B cell (primary cell): ENCODE measurements around the gene DNAJC7. TPM values are rescaled to one million over a fixed set of nuclear protein-coding genes. Genes with fewer than 3 reads are reported as not detected.

Experiments
- ATAC-seq: fragments of 200-7000 bp; cut with Tn5 transposase; one replicate; pipeline ENCODE4 v1.10.0; 2021; ENCODE audit warnings: low read depth, mild to moderate bottlenecking, moderate number of reproducible peaks, moderate library complexity
- CTCF ChIA-PET: fragments of 350-600 bp; sonication (Branson Sonifier 250); formaldehyde crosslinking; loops from one replicate; lab custom pipeline; 2021; ENCODE audit warnings: antibody characterized with exemption, inconsistent platforms; lab: Charles Lee
- POLR2A ChIA-PET: fragments of 350-600 bp; sonication (Branson Sonifier 250); formaldehyde crosslinking; loops from one replicate; lab custom pipeline; 2021; ENCODE audit warnings: antibody characterized with exemption; lab: Charles Lee
- DNase-seq: peaks from one replicate; pipeline ENCODE4 v3.0.0; 2013
- H2AFZ ChIP-seq: 2 replicates; pipeline ENCODE4 v1.6.1; 2012; ENCODE audit warnings: mild to moderate bottlenecking, low read depth, low read length; ENCODE audit not compliant: insufficient read depth, poor library complexity, severe bottlenecking
- H3K27ac ChIP-seq, 2 donors: 1 replicate in 1 of 2; 2 replicates in 1 of 2; pipeline ENCODE4 v1.5.1; 2012 to 2013; ENCODE audit warnings: low read length in 2 of 2, mild to moderate bottlenecking in 2 of 2, moderate library complexity in 1 of 2
- H3K27me3 ChIP-seq, 4 experiments: fragments of 200-600 bp in 1 of 4; sonication (generic) in 1 of 4; replicated peaks in 1 of 4; 1 replicate in 2 of 4; 2 replicates in 2 of 4; pipeline versions ENCODE4 v1.6.1 to v1.7.0; 2013 to 2016; ENCODE audit warnings: low read length in 3 of 4, mild to moderate bottlenecking in 2 of 4, mixed read lengths in 1 of 4, moderate library complexity in 1 of 4; ENCODE audit not compliant: insufficient read depth in 4 of 4, control insufficient read depth in 3 of 4; ENCODE audit errors: control extremely low read depth in 1 of 4
- H3K36me3 ChIP-seq, 2 experiments: replicated peaks in 1 of 2; 1 replicate in 1 of 2; 2 replicates in 1 of 2; pipeline versions ENCODE4 v1.6.1 to v1.7.1; 2013; ENCODE audit warnings: low read length in 1 of 2; ENCODE audit not compliant: insufficient read depth in 2 of 2, control insufficient read depth in 1 of 2; ENCODE audit errors: control extremely low read depth in 1 of 2, extremely low read depth in 1 of 2
- H3K4me1 ChIP-seq, 2 donors: fragments of 200-600 bp in 1 of 2; sonication (generic) in 1 of 2; 1 replicate in 1 of 2; 2 replicates in 1 of 2; pipeline versions ENCODE4 v1.5.1 to v1.6.1; 2013 to 2017; ENCODE audit warnings: low read length in 2 of 2; ENCODE audit not compliant: control insufficient read depth in 2 of 2, insufficient read depth in 2 of 2
- H3K4me2 ChIP-seq: replicated peaks from 2 replicates; pipeline ENCODE3; 2012; ENCODE audit warnings: mild to moderate bottlenecking, low read depth, low read length; ENCODE audit not compliant: poor library complexity, severe bottlenecking
- H3K4me3 ChIP-seq, 5 experiments: fragments of 200-600 bp in 1 of 5; sonication (generic) in 1 of 5; 1 replicate in 3 of 5; 2 replicates in 2 of 5; pipeline versions ENCODE4 v1.5.1 to v1.7.0; 2011 to 2016; ENCODE audit warnings: low read length in 4 of 5, mild to moderate bottlenecking in 4 of 5, low read depth in 2 of 5, control low read depth in 1 of 5, moderate library complexity in 1 of 5; ENCODE audit not compliant: insufficient read depth in 1 of 5; ENCODE audit errors: control extremely low read depth in 1 of 5, extremely low read depth in 1 of 5
- H3K79me2 ChIP-seq: fragments of 200-600 bp; sonication (generic); one replicate; pipeline ENCODE4 v1.6.0; 2016; ENCODE audit warnings: low read length; ENCODE audit not compliant: control insufficient read depth, insufficient read depth
- H3K9ac ChIP-seq: fragments of 200-600 bp; sonication (generic); 2 replicates; pipeline ENCODE4 v1.6.1; 2017; ENCODE audit warnings: mild to moderate bottlenecking, low read length, moderate library complexity
- H3K9me3 ChIP-seq, 3 donors: one replicate each; pipeline versions ENCODE4 v1.6.1 to v1.7.1; 2013; ENCODE audit warnings: low read length in 2 of 3; ENCODE audit not compliant: control insufficient read depth in 2 of 3, insufficient read depth in 1 of 3; ENCODE audit errors: control extremely low read depth in 1 of 3
- H4K20me1 ChIP-seq: 2 replicates; pipeline ENCODE4 v1.6.0; 2012; ENCODE audit warnings: mild to moderate bottlenecking, low read length; ENCODE audit not compliant: insufficient read depth, control insufficient read depth, poor library complexity, severe bottlenecking
- H3K27ac Mint-ChIP-seq: one replicate; pipeline ENCODE4 v1.8.0; 2021; ENCODE audit warnings: mixed read lengths
- H3K27me3 Mint-ChIP-seq: one replicate; pipeline ENCODE4 v1.8.0; 2021; ENCODE audit warnings: mixed read lengths
- H3K4me1 Mint-ChIP-seq: one replicate; pipeline ENCODE4 v1.8.0; 2021; ENCODE audit warnings: mixed read lengths
- H3K4me3 Mint-ChIP-seq: one replicate; pipeline ENCODE4 v1.8.0; 2021; ENCODE audit warnings: mixed read lengths
- H3K9me3 Mint-ChIP-seq: one replicate; pipeline ENCODE4 v1.8.0; 2022; ENCODE audit warnings: mixed read lengths; ENCODE audit not compliant: insufficient read depth
- EZH2 ChIP-seq: IDR thresholded peaks from 2 replicates; pipeline ENCODE4 v1.6.1; 2012; ENCODE audit warnings: borderline replicate concordance, low read depth, mild to moderate bottlenecking, moderate library complexity, low read length; ENCODE audit not compliant: insufficient read depth, poor library complexity, severe bottlenecking
- WGBS: methylation state at CpG from one replicate; pipeline ENCODE4 v1.1.5; 2013; ENCODE audit warnings: missing lambda C conversion rate; ENCODE audit not compliant: insufficient coverage; 5-methylcytosine and 5-hydroxymethylcytosine counted together
- intact Hi-C: fragments of 100-400 bp; cut with micrococcal nuclease; formaldehyde crosslinking; loops from one replicate; pipeline ENCODE4 v1.10.0; 2022
- polyA plus RNA-seq: library from polyadenylated mRNA; depleted of rRNA; stranded (reverse); fragments of >200 nt; gene quantifications from 2 replicates; pipeline ENCODE4 v1.2.3, GENCODE V29; 2012
- total RNA-seq, 2 donors: library from RNA; stranded (reverse); fragments of 120-200 nt in 1 of 2; gene quantifications; 1 replicate in 1 of 2; 2 replicates in 1 of 2; pipeline versions ENCODE4 v1.2.3 to v1.2.4, GENCODE V29; 2013 to 2022
- TF ChIP-seq, protein P1 (sequence below): fragments of 200-600 bp; IDR thresholded peaks from one replicate; pipeline ENCODE4 v1.8.0; 2022; ENCODE audit warnings: antibody characterized with exemption, mild to moderate bottlenecking

The DNAJC7 gene
- total and polyA plus RNA-seq, 2 donors (not counting 1 experiment from before 2014, with no cell fraction given): 22.0 to 152 TPM

DNA sequence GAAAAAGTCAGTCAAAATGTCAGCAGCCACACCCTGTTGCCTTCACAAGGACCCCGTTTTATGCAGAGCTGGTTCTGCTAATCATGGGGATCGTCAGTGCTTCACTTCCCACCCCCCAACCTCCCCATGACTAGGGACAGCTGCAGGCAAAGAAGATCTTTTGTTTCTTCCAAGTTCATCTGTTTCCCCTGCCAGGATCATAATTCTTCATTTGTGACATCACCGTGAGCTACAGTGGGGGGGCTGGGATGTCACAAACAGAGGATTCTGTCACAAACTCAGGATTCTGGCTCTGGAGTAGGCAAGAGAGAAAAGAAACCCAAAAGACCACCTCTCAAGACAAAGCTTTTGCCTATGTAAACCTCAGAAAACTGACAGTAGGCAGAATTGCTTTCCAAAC, 24.7 kb downstream of the DNAJC7 start:
- Histone ChIP-seq H3K4me2 (no peak overlapping the region), H3K4me1 (peaks cover 20 to 27% of the 10 kb centered on the region in 2 donors), H3K36me3 (peaks cover 24 to 62% of the 10 kb centered on the region in 2 experiments), H3K9ac (no peak overlapping the region), H4K20me1 (no peaks in the 10 kb centered on the region), H3K9me3 (no peaks in the 10 kb centered on the region), H3K4me3 (no peak overlapping the region), H3K79me2 (peaks cover 20% of the 10 kb centered on the region), H3K27ac (no peak overlapping the region), H3K27me3 (no peaks in the 10 kb centered on the region), H2AFZ (no peak overlapping the region)
- ChIA-PET POLR2A (interaction anchor here (0.7 kb wide), 1 partner anchor 12 kb away, joined by 3 read pairs; no protein-coding TSS in a partner anchor), CTCF (no interaction called here)
- Mint-ChIP-seq H3K4me1 (peaks cover 22% of the 10 kb centered on the region), H3K27me3 (no peaks in the 10 kb centered on the region), H3K27ac (no peak overlapping the region), H3K9me3 (no peaks in the 10 kb centered on the region), H3K4me3 (no peak overlapping the region)
- DNase-seq (no peak), ATAC-seq (no peak)
- WGBS: 100% methylated on average over 2 of the region's 3 CpGs
- intact Hi-C loops: no loop called here
- no peak for TF ChIP-seq EZH2
- TF ChIP-seq, protein P1, sequence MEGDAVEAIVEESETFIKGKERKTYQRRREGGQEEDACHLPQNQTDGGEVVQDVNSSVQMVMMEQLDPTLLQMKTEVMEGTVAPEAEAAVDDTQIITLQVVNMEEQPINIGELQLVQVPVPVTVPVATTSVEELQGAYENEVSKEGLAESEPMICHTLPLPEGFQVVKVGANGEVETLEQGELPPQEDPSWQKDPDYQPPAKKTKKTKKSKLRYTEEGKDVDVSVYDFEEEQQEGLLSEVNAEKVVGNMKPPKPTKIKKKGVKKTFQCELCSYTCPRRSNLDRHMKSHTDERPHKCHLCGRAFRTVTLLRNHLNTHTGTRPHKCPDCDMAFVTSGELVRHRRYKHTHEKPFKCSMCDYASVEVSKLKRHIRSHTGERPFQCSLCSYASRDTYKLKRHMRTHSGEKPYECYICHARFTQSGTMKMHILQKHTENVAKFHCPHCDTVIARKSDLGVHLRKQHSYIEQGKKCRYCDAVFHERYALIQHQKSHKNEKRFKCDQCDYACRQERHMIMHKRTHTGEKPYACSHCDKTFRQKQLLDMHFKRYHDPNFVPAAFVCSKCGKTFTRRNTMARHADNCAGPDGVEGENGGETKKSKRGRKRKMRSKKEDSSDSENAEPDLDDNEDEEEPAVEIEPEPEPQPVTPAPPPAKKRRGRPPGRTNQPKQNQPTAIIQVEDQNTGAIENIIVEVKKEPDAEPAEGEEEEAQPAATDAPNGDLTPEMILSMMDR: no peak

DNA sequence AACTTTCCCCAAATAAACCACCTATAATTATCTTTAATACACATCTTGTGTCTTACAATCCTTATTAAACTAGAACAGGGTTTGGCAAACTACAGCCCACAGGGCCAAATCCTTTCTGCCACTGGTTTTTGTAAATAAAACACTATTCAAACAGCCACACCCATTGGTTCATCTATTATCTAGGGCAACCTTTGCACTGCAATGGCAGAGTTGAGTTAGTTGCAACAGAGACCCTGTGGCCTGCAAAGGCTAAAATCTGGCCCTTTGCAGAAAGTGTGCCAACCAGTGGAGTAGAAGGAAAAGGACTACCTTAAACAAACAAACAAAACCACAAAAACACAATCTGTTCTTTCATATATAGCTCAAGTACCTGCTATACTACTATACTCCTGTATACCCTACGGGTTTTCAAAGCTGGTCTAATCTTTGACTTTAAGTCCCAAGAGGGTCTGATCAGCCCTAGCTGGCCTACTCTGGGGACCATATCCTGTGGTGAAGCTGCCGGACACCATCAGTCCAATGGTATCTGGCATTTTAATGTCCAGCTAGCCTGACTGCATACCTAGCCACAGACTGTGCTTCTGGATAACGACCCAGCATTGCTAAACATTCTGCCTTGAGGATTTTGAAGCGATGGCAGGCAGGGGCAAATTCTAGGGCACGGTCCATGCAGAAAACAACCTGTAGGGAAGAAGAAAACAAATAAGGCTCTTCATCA, 27.4 kb downstream of the DNAJC7 start:
- Mint-ChIP-seq H3K4me1 (peaks cover 3% of the 10 kb centered on the region), H3K4me3 (no peak overlapping the region), H3K27me3 (no peaks in the 10 kb centered on the region), H3K27ac (no peak overlapping the region), H3K9me3 (no peaks in the 10 kb centered on the region)
- DNase-seq (no peak), ATAC-seq (no peak)
- TF ChIP-seq EZH2: no peak
- TF ChIP-seq, protein P1: no peak
- intact Hi-C loops: no loop called here
- H4K20me1 ChIP-seq: no peaks in the 10 kb centered on the region
- no peak overlapping the region for H3K4me3 ChIP-seq
- peaks cover 20 to 75% of the 10 kb centered on the region in 2 experiments for H3K36me3 ChIP-seq
- CTCF ChIA-PET: no interaction called here
- 87% methylated on average over 4 of the region's 5 CpGs for WGBS
- peaks cover 0 to under 1% of the 10 kb centered on the region in 2 donors for H3K4me1 ChIP-seq
- no peaks in the 10 kb centered on the region for H3K9me3 ChIP-seq
- H2AFZ ChIP-seq: no peak overlapping the region
- no peak overlapping the region for H3K4me2 ChIP-seq
- no peaks in the 10 kb centered on the region for H3K27me3 ChIP-seq
- H3K79me2 ChIP-seq: peaks cover 20% of the 10 kb centered on the region
- H3K9ac ChIP-seq: no peak overlapping the region
- no peak overlapping the region for H3K27ac ChIP-seq
- POLR2A ChIA-PET: no interaction called here
